CD4-positive, alpha-beta T cell treated with Interleukin-6 for 4 hours (primary cell): ENCODE data around the gene CLEC18C.
"Not testable (repeated sequence)": the region's sequence is repeated elsewhere in the genome, so short reads cannot be mapped to it uniquely, and the experiment has no call there.

ENCODE experiments used
- DNase-seq: peaks from one replicate; pipeline ENCODE4 v3.0.0-alpha.2; 2020; ENCODE audit warnings: mixed read lengths

Gene CLEC18C

DNA sequence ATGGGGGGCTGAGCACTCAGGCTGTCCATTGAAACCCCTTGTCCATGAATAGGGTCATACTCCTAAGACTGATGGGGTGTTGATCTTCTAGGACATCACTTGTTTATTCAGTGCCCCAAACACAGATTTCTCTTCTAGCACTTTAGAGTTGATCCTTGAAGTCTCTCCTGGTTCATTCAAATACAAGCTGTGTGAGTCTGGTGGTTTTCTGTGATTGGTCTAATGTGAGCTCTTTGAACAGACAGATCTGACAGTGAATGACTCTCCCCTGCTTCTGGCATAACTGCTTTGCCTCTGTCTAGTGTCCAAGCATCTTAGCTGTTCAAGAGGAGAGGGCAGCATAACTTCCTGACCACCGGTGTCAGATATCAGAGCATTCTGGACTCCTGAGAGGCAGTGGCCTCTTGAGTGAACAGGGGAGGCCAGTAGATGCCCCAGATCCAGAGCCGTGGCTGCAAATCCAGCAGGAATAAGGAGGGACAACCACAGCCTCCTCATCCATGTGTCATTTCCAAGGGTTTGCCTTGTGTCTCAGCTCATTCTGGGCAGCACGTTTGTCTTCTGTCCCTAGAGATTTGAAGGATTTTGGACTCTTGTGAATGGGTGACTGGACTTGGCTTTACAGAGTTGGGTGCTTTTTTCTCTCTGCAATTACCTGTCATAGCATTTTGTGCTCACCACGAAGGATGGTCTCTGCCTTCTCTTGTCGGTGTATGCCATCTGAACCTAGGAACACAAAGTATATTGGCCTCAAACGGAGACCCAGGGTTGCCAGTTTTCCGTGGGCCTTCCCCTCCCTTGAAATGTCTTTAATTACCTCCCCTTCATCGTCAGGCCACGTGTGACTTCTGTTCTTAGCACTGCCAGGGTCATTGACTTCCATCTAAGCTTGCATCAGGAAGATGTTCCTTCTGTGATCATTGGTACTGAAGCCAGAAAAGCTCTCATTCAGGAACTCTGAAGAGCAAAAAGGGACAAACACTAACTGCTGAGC is 13.9 kb upstream of the CLEC18C start:
- DNase-seq = no peak

DNA sequence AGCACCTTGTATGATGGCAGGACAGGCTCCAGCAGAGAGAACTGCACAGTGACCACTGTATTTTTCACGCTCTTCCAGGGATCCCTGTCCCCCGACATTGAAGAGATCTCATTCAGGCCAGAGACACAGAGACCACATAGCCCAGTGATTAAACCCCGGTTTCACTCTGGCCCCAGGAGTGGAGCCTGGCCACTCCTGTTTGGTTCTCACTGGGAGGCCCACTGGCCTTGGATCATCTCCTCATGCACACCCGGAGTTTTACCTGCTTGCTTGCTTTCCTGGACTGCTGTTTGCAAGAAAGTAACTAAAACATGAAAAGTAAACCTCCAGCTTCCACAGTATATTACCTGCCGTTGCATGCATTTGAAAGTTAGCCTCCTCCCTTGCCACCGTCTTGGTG is 13.2 kb upstream of the CLEC18C start:
- DNase-seq = no peak

- DNase-seq = no peak
Observed at GRCh38 chr16:70160821-70161220, 12.8 kb upstream of the CLEC18C start.

- DNase-seq = no peak
Observed at GRCh38 chr16:70161350-70161749, 12.2 kb upstream of the CLEC18C start.

GRCh38 chr16:70162041-70162451 is 11.5 kb upstream of the CLEC18C start:
- no peak for DNase-seq

- DNase-seq = no peak
Observed at GRCh38 chr16:70163596-70163995, 10.0 kb upstream of the CLEC18C start.

DNA sequence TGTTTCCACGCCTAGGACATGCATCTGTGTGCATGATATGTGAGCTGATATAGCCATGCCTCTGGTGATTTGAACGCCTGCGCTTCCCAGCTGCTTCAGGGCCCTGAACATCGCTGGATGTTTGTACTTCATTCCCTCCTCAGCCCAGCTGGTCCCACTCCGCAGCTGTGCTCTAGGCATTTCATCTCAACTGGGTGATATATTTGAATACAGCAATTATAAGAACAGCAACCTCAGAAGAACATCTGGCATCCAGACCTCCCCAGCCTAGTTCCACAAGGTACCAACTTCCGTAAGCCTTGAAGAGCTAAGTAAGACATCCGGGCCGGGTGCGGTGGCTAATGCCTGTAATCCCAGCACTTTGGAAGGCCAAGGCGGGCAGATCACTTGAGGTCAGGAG is 6.9 kb upstream of the CLEC18C start:
- DNase-seq = not testable (repeated sequence)

GRCh38 chr16:70173916-70174315 is 329 bp downstream of the CLEC18C start:
- DNase-seq = not testable (repeated sequence)

DNA sequence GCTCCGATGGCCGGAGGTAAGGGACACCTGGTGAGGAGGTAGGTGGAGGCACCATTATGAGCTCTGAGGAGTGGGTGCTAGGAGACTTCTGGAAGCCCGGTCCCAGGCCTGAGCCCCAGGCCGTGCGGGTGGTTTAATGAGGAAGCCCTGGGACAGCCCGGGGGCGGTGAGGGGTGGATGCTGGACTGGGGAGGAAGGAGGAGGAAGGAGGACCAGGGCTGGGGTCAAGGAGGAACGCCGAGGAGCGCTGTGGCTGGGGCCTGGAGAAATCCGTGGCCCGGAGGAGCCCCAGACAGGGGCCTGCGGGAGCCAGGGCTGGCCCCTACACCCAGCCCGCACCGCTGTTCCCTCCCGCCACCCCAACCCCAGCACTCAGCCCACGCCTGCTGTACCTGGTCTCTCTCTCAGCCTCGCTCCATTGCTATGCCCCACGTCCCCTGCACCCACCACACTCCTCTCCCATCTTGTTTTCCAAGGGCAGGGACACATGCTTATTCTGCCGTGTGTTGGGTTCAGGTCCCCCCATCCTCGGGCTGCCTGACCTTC is 873 bp downstream of the CLEC18C start:
- DNase-seq = not testable (repeated sequence)

- not testable (repeated sequence) for DNase-seq
Observed at GRCh38 chr16:70187858-70188607, 14.4 kb downstream of the CLEC18C start.

GRCh38 chr16:70188608-70188915 is 15.0 kb downstream of the CLEC18C start:
- DNase-seq = not testable (repeated sequence)

DNA sequence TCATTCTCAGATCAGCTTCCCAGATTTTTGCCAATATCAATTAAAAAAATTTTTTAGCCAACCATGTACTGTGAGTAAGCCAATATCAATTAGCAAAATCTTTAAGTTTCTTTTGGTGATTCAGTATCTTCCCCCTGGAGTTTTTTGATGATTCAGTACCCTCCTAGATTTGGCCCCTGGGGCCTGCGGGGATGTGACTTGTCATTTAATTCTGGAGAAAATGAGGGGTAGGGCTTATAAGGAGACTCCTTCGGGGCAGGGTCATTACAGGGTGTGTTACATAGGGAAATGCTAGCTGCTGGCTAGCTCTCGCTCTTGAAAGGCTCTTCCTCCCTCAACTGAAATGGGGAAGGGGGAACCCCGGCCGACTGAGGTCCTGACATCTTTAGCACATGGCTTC is 17.0 kb downstream of the CLEC18C start:
- not testable (repeated sequence) for DNase-seq

DNA sequence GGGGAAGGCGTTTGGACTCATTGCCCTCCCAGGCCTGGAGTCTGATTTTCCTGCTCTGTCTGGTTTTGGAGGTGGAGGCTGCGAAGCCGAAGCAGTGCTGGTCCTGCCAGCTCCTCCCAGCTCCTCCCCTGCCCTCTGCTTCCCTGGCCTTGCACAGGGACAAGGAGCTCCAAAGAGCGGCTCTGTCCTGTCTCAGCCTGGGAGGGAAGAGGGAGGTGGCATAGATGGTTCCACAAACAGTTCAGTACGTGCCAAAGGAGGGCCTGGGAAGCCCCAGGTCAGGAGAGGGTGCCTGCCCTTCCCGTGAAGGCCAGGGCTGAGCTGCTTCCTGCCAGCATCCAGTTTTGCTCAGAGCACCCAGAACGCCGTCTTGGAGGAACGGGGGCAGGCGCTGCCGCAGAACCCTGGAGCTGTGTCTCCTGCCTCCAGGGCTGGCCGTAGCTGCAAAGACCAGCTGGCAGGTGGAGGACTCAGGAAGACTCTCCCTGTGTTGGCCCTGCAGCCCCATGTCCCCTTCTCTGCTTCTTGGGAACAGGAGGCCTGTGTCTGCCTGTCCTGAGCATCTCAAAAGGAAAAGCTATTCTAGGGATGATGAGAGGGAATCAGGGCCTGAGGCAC is 23.2 kb downstream of the CLEC18C start:
- not testable (repeated sequence) for DNase-seq

DNA sequence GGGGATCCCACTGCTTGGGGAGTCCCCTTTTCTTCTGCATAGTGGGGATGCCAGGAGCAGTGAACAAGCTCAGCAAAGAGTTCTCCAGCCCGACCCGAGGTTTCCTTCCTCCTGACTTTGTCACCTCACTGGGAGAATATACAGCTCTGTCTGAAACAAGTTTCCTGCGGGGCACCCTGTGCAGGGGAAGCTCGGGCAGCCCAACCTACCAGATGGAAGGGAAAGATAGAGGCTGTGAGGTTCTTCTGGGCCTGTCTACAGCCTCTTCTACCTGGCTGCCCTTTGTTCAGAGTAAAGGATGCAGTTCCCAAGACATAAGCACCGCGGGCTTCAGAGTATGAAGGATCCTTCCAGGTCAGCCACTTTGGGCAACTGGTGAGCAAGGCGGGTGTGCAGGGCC is 24.0 kb downstream of the CLEC18C start:
- DNase-seq = not testable (repeated sequence)

DNA sequence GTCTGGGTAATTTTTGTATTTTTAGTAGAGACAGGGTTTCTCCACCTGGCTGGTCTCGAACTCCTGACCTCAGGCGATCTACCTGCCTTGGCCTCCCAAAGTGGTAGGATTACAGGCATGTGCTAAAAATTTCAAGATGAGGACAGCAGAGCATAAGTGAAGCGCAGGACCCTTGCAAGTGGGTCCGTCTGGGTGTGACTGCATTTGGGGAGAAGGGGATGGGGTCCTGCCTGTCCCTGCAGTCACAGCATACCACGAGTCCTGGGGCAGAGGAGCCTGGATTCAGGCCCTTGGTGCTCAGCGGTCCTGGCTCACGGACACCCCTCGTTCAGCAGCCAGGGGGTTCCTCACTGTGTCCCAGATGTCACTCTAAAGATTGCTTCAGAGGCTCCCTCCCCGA is 24.6 kb downstream of the CLEC18C start:
- DNase-seq = not testable (repeated sequence)

- not testable (repeated sequence) for DNase-seq
Observed at GRCh38 chr16:70198666-70199065, 25.1 kb downstream of the CLEC18C start.

- DNase-seq = not testable (repeated sequence)
Observed at GRCh38 chr16:70199170-70199569, 25.6 kb downstream of the CLEC18C start.

GRCh38 chr16:70200063-70200462 is 26.5 kb downstream of the CLEC18C start:
- not testable (repeated sequence) for DNase-seq

DNA sequence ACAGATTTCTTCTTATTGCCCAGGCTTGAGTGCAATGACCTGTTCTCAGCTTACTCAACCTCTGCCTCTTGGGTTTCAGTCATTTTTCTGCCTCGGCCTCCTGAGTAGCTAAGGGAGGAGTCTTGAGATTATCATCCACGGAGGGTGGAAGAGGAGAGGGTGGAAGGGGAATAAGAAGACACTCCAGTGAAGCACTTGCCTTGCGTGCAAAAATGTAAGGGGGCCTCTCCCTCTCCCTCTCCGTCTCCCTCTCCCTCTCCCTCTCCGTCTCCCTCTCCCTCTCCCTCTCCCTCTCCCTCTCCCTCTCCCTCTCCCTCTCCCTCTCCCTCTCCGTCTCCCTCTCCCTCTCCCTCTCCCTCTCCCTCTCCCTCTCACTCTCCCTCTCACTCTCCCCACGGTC is 29.9 kb downstream of the CLEC18C start:
- not testable (repeated sequence) for DNase-seq

DNA sequence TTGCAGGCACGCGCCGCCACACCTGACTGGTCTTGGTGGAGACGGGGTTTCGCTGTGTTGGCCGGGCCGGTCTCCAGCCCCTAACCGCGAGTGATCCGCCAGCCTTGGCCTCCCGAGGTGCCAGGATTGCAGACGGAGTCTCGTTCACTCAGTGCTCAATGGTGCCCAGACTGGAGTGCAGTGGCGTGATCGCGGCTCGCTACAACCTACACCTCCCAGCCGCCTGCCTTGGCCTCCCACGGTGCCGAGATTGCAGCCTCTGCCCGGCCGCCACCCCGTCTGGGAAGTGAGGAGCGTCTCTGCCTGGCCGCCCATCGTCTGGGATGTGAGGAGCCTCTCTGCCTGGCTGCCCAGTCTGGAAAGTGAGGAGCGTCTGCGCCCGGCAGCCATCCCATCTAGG is 30.4 kb downstream of the CLEC18C start:
- not testable (repeated sequence) for DNase-seq

DNA sequence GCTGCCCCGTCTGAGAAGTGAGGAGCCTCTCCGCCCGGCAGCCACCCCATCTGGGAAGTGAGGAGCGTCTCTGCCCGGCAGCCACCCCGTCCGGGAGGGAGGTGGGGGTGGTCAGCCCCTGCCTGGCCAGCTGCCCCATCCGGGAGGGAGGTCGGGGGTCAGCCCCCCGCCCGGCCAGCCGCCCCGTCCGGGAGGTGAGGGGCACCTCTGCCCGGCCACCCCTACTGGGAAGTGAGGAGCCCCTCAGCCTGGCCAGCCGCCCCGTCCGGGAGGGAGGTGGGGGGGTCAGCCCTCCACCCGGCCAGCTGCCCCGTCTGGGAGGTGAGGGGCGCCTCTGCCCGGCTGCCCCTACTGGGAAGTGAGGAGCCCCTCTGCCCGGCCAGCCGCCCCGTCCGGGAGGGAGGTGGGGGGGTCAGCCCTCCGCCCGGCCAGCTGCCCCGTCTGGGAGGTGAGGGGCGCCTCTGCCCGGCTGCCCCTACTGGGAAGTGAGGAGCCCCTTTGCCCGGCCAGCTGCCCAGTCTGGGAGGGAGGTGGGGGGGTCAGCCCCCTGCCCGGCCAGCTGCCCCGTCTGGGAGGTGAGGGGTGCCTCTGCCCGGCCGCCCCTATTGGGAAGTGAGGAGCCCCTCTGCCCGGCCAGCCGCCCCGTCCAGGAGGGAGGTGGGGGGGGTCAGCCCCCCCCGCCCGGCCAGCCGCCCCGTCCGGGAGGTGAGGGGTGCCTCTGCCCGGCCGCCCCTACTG is 31.2 kb downstream of the CLEC18C start:
- not testable (repeated sequence) for DNase-seq

- not testable (repeated sequence) for DNase-seq
Observed at GRCh38 chr16:70206382-70206781, 32.8 kb downstream of the CLEC18C start.
